GM23338 (cell line): ENCODE measurements around the gene CECR2. TPM values are rescaled to one million over a fixed set of nuclear protein-coding genes. Genes with fewer than 3 reads are reported as not detected.
A peak's percentile ranks its signal among the peaks of the same experiment; 100 is the strongest.

ENCODE experiments used
- ATAC-seq: fragments of 200-7000 bp; cut with Tn5 transposase; 3 replicates; pipeline ENCODE4 v1.9.1; 2020
- DNase-seq: peaks from one replicate; pipeline ENCODE4 v3.0.0-alpha.2; 2015; ENCODE audit warnings: low spot score
- H2AFZ ChIP-seq: fragments of 200-600 bp; sonication (generic); 2 replicates; pipeline ENCODE4 v1.8.0; 2016; ENCODE audit warnings: antibody characterized with exemption, mild to moderate bottlenecking, moderate library complexity
- H3F3A ChIP-seq: fragments of 200-600 bp; sonication (generic); replicated peaks from 2 replicates; pipeline ENCODE4 v1.8.0; 2017; ENCODE audit warnings: antibody characterized with exemption, mixed run types, low read depth
- H3K27ac ChIP-seq: fragments of 200-600 bp; sonication (generic); 2 replicates; pipeline ENCODE4 v1.6.1; 2016; ENCODE audit warnings: low read depth
- H3K27me3 ChIP-seq: fragments of 200-600 bp; sonication (generic); 2 replicates; pipeline ENCODE4 v1.8.0; 2016; ENCODE audit warnings: mild to moderate bottlenecking, mixed run types, moderate library complexity; ENCODE audit not compliant: insufficient read depth
- H3K36me3 ChIP-seq: fragments of 200-600 bp; sonication (generic); 2 replicates; pipeline ENCODE4 v1.8.0; 2016; ENCODE audit warnings: mild to moderate bottlenecking; ENCODE audit not compliant: insufficient read depth
- H3K4me1 ChIP-seq: fragments of 200-600 bp; sonication (generic); 2 replicates; pipeline ENCODE4 v1.8.0; 2016; ENCODE audit warnings: mild to moderate bottlenecking, moderate library complexity; ENCODE audit not compliant: insufficient read depth
- H3K4me2 ChIP-seq: fragments of 200-600 bp; sonication (generic); 2 replicates; pipeline ENCODE4 v1.7.1; 2017; ENCODE audit warnings: mixed run types
- H3K4me3 ChIP-seq: fragments of 200-600 bp; sonication (generic); 2 replicates; pipeline ENCODE4 v1.6.1; 2016; ENCODE audit warnings: mixed run types
- H3K79me2 ChIP-seq: fragments of 200-600 bp; sonication (generic); replicated peaks from 2 replicates; pipeline ENCODE4 v1.8.0; 2017; ENCODE audit warnings: mild to moderate bottlenecking; ENCODE audit not compliant: insufficient read depth
- H3K9me2 ChIP-seq: fragments of 200-600 bp; sonication (generic); 2 replicates; pipeline ENCODE4 v1.8.0; 2017; ENCODE audit not compliant: insufficient read depth
- H4K20me1 ChIP-seq: fragments of 200-600 bp; sonication (generic); replicated peaks from 2 replicates; pipeline ENCODE4 v1.8.0; 2017; ENCODE audit warnings: mild to moderate bottlenecking; ENCODE audit not compliant: insufficient read depth
- H3K27ac Mint-ChIP-seq: 2 replicates; pipeline ENCODE4 v1.8.0; 2020; ENCODE audit warnings: inconsistent platforms, mild to moderate bottlenecking, moderate library complexity, mixed read lengths
- H3K27me3 Mint-ChIP-seq: 3 replicates; pipeline ENCODE4 v1.8.0; 2022; ENCODE audit warnings: low read depth, mild to moderate bottlenecking, moderate library complexity, mixed read lengths, inconsistent platforms; ENCODE audit not compliant: insufficient read depth, poor library complexity
- H3K36me3 Mint-ChIP-seq: 3 replicates; pipeline ENCODE4 v1.8.0; 2021; ENCODE audit warnings: low read depth, mild to moderate bottlenecking, inconsistent platforms, moderate library complexity, mixed read lengths
- H3K4me1 Mint-ChIP-seq: 3 replicates; pipeline ENCODE4 v1.8.0; 2020; ENCODE audit warnings: mild to moderate bottlenecking, inconsistent platforms, mixed read lengths
- H3K4me3 Mint-ChIP-seq: 3 replicates; pipeline ENCODE4 v1.8.0; 2021; ENCODE audit warnings: moderate library complexity, mild to moderate bottlenecking, inconsistent platforms, mixed read lengths
- H3K9me3 Mint-ChIP-seq: 3 replicates; pipeline ENCODE4 v1.8.0; 2020; ENCODE audit warnings: moderate library complexity, mild to moderate bottlenecking, inconsistent platforms, mixed read lengths
- CREB1 ChIP-seq: fragments of 250-450 bp; sonication (Bioruptor Pico); IDR thresholded peaks from 2 replicates; pipeline ENCODE4 v1.5.0; 2020; ENCODE audit warnings: low read depth, mild to moderate bottlenecking, moderate library complexity
- CTCF ChIP-seq, 2 experiments: fragments of 200-600 bp in 1 of 2; sonication (generic) in 1 of 2; conservative IDR thresholded peaks; 2 replicates each; pipeline versions ENCODE4 v1.5.1 to v1.6.1; 2016 to 2017; ENCODE audit warnings: antibody characterized with exemption in 2 of 2, low read depth in 2 of 2, mild to moderate bottlenecking in 2 of 2, moderate library complexity in 1 of 2
- ETS1 ChIP-seq: IDR thresholded peaks from 2 replicates; pipeline ENCODE4 v1.6.1; 2016; ENCODE audit warnings: antibody characterized with exemption
- EZH2 ChIP-seq: fragments of 200-600 bp; sonication (generic); IDR thresholded peaks from one replicate; pipeline ENCODE4 v1.8.0; 2017; ENCODE audit warnings: antibody characterized with exemption, mild to moderate bottlenecking, low read depth; ENCODE audit not compliant: unreplicated experiment
- EZH2phosphoT487 ChIP-seq: fragments of 200-600 bp; sonication (generic); IDR thresholded peaks from one replicate; pipeline ENCODE4 v1.8.1; 2018; ENCODE audit warnings: antibody characterized with exemption; ENCODE audit not compliant: unreplicated experiment
- JUNB ChIP-seq: IDR thresholded peaks from one replicate; pipeline ENCODE4 v1.6.1; 2016; ENCODE audit warnings: antibody characterized with exemption; ENCODE audit not compliant: unreplicated experiment
- NANOG ChIP-seq: IDR thresholded peaks from 2 replicates; pipeline ENCODE4 v1.6.1; 2016; ENCODE audit warnings: antibody characterized with exemption, borderline replicate concordance
- POLR2AphosphoS5 ChIP-seq: IDR thresholded peaks from 2 replicates; pipeline ENCODE4 v1.6.1; 2016; ENCODE audit warnings: antibody characterized with exemption, low read depth
- REST ChIP-seq: IDR thresholded peaks from one replicate; pipeline ENCODE4 v1.6.1; 2018; ENCODE audit warnings: antibody characterized with exemption; ENCODE audit not compliant: unreplicated experiment
- STAT1 ChIP-seq: IDR thresholded peaks from one replicate; pipeline ENCODE4 v1.6.1; 2016; ENCODE audit warnings: antibody characterized with exemption; ENCODE audit not compliant: unreplicated experiment
- ZNF114 ChIP-seq: fragments of 250-450 bp; sonication (Bioruptor Pico); IDR thresholded peaks from 2 replicates; pipeline ENCODE4 v1.5.0; 2020; ENCODE audit warnings: mild to moderate bottlenecking, moderate library complexity
- ZNF331 ChIP-seq: fragments of 250-450 bp; sonication (Bioruptor Pico); IDR thresholded peaks from 2 replicates; pipeline ENCODE4 v1.5.0; 2020; ENCODE audit warnings: low read depth, mild to moderate bottlenecking, moderate library complexity
- polyA plus RNA-seq: library from polyadenylated mRNA; unstranded; fragments of >200 nt; fragmentation: Nextera tagmentation; extraction: Ambion mirVana; gene quantifications from 2 replicates; pipeline ENCODE4 v1.2.1, GENCODE V29; 2016
- total RNA-seq: library from RNA; depleted of rRNA; stranded (reverse); fragments of >200 nt; shearing (Covaris generic); gene quantifications from 2 replicates; pipeline ENCODE4 v1.2.3, GENCODE V29; 2014

Gene CECR2
- total and polyA plus RNA-seq, 2 experiments from 2014 or later = 18.4 to 110 TPM

- Histone ChIP-seq H2AFZ (no peak overlapping the region), H3F3A (0 out of 2 replicates have a peak, but pooled peaks cover 8% of the 10 kb centered on the region), H3K4me1 (peaks cover 54% of the 10 kb centered on the region), H3K36me3 (0 out of 2 replicates have a peak, but pooled peaks cover 2% of the 10 kb centered on the region), H3K9me2 (no peaks in the 10 kb centered on the region), H3K27ac (no peak overlapping the region), H3K79me2 (peaks cover 96% of the 10 kb centered on the region), H3K27me3 (no peaks in the 10 kb centered on the region), H3K4me3 (no peak overlapping the region), H3K4me2 (0 out of 2 replicates have a peak overlapping the region, but pooled peaks have one; percentile 34), H4K20me1 (peaks cover 30% of the 10 kb centered on the region)
- DNase-seq = no peak
- peaks cover 33% of the 10 kb centered on the region; the same call in 2 of the 3 replicates for H3K36me3 Mint-ChIP-seq
- peak overlapping the region; percentile 8; the same call in 1 of the 2 replicates for H3K27ac Mint-ChIP-seq
- peaks cover 14% of the 10 kb centered on the region for H3K27me3 Mint-ChIP-seq
- H3K9me3 Mint-ChIP-seq = no peaks in the 10 kb centered on the region
- TF ChIP-seq CTCF (conservative IDR thresholded peaks at IDR 0.05; ENCODE audit: low read depth in 2 of 2) = no peak
- no peak overlapping the region for H3K4me3 Mint-ChIP-seq
- H3K4me1 Mint-ChIP-seq = peaks cover 40% of the 10 kb centered on the region
- ATAC-seq = no peak
These were observed 121.9 kb downstream of the CECR2 start for GRCh38 chr22:17491090-17491640.

GRCh38 chr22:17492247-17492646, 123.0 kb downstream of the CECR2 start:
- H3K27me3 Mint-ChIP-seq = peaks cover 12% of the 10 kb centered on the region
- no peak for TF ChIP-seq ZNF114 (CRISPR knock-in tag)
- TF ChIP-seq REST = no peak
- TF ChIP-seq ZNF331 (CRISPR knock-in tag) = no peak
- no peak for TF ChIP-seq JUNB
- no peak for TF ChIP-seq CREB1
- no peak for TF ChIP-seq CTCF (conservative IDR thresholded peaks at IDR 0.05; ENCODE audit: low read depth in 2 of 2)
- TF ChIP-seq NANOG = no peak
- no peak for TF ChIP-seq ETS1
- TF ChIP-seq STAT1 = no peak
- no peak for TF ChIP-seq POLR2AphosphoS5
- TF ChIP-seq EZH2phosphoT487 = no peak
- no peak for TF ChIP-seq EZH2

More at GRCh38 chr22:17492247-17492646, 123.0 kb downstream of the CECR2 start:
- no peak for DNase-seq
- Histone ChIP-seq H4K20me1 (peaks cover 32% of the 10 kb centered on the region), H2AFZ (no peak overlapping the region), H3K27ac (peak overlapping the region; percentile 46), H3F3A (0 out of 2 replicates have a peak, but pooled peaks cover under 1% of the 10 kb centered on the region), H3K79me2 (peaks cover 95% of the 10 kb centered on the region), H3K4me2 (0 out of 2 replicates have a peak overlapping the region, but pooled peaks have one; percentile 3), H3K4me3 (no peak overlapping the region), H3K4me1 (peaks cover 54% of the 10 kb centered on the region), H3K9me2 (no peaks in the 10 kb centered on the region), H3K27me3 (no peaks in the 10 kb centered on the region), H3K36me3 (0 out of 2 replicates have a peak, but pooled peaks cover 2% of the 10 kb centered on the region)
- Mint-ChIP-seq H3K9me3 (no peaks in the 10 kb centered on the region; the same call in 2 of the 3 replicates), H3K27ac (peak overlapping the region; percentile 42), H3K4me3 (no peak overlapping the region), H3K4me1 (peaks cover 40% of the 10 kb centered on the region), H3K36me3 (peaks cover 37% of the 10 kb centered on the region)
- ATAC-seq = no peak
